ENCODE results near the gene GTF3C1.

GTF3C1 gene

GRCh38 chr16:27566417-27566816 lies 16.7 kb upstream of the GTF3C1 start:
- DNase-seq = no peak

GRCh38 chr16:27564224-27564623 lies 14.5 kb upstream of the GTF3C1 start:
- DNase-seq = no peak

GRCh38 chr16:27561216-27561615 lies 11.5 kb upstream of the GTF3C1 start:
- DNase-seq = no peak

- DNase-seq = no peak
Observed at GRCh38 chr16:27558932-27559331, 9.2 kb upstream of the GTF3C1 start.

GRCh38 chr16:27558434-27558833 lies 8.7 kb upstream of the GTF3C1 start:
- DNase-seq = no peak

- DNase-seq = no peak
Observed at GRCh38 chr16:27556471-27556870, 6.8 kb upstream of the GTF3C1 start.

GRCh38 chr16:27551036-27551435 lies 1.3 kb upstream of the GTF3C1 start:
- no peak for DNase-seq

GRCh38 chr16:27550582-27550920 lies 838 bp upstream of the GTF3C1 start:
- DNase-seq = no peak

- no peak for DNase-seq
Observed at GRCh38 chr16:27549464-27549745, 308 bp downstream of the GTF3C1 start.

- no peak for DNase-seq
Observed at GRCh38 chr16:27547851-27548250, 1.9 kb downstream of the GTF3C1 start.

- no peak for DNase-seq
Observed at GRCh38 chr16:27547134-27547533, 2.6 kb downstream of the GTF3C1 start.

GRCh38 chr16:27544671-27545070 lies 5.0 kb downstream of the GTF3C1 start:
- no peak for DNase-seq

- DNase-seq = no peak
Observed at GRCh38 chr16:27543801-27544200, 5.9 kb downstream of the GTF3C1 start.

- no peak for DNase-seq
Observed at GRCh38 chr16:27539636-27540035, 10.1 kb downstream of the GTF3C1 start.

- no peak for DNase-seq
Observed at GRCh38 chr16:27539120-27539519, 10.6 kb downstream of the GTF3C1 start.

GRCh38 chr16:27538528-27538927 lies 11.2 kb downstream of the GTF3C1 start:
- no peak for DNase-seq

- DNase-seq = no peak
Observed at GRCh38 chr16:27534256-27534655, 15.5 kb downstream of the GTF3C1 start.

- no peak for DNase-seq
Observed at GRCh38 chr16:27531826-27532800, 17.6 kb downstream of the GTF3C1 start.

GRCh38 chr16:27531186-27531585 lies 18.5 kb downstream of the GTF3C1 start:
- DNase-seq = no peak

GRCh38 chr16:27529962-27530361 lies 19.8 kb downstream of the GTF3C1 start:
- DNase-seq = no peak

GRCh38 chr16:27528294-27528693 lies 21.4 kb downstream of the GTF3C1 start:
- DNase-seq = no peak

- DNase-seq = no peak
Observed at GRCh38 chr16:27526180-27526579, 23.5 kb downstream of the GTF3C1 start.

GRCh38 chr16:27522173-27522707 lies 27.5 kb downstream of the GTF3C1 start:
- DNase-seq = no peak

GRCh38 chr16:27520982-27521673 lies 28.6 kb downstream of the GTF3C1 start:
- DNase-seq = no peak

All from GOT3 (cell line).